ENCODE data around the gene INMT.
A peak's percentile ranks its signal among the peaks of the same experiment; 100 is the strongest.
"Not testable (repeated sequence)": the region's sequence is repeated elsewhere in the genome, so short reads cannot be mapped to it uniquely, and the experiment has no call there.

INMT gene

DNA sequence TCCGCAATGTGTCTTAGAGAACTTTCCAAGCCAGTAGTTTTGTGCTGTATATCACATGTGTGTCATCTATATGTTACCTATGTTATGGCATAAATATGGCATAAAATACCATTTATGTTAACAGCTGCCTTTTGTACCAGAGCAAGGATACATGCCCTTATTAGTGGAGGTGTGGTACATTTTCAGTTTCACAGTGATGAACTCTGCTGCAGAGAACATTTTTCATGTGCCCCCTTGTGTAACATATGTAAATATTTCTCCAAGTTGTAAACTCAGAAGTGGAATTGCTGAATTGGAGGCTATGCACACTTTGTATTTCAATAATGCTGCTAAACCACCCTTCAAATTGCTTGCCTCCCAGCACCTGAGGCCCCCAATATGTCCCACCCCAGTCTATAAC lies 37.8 kb upstream of the INMT start:
- TF ChIP-seq, protein P1, sequence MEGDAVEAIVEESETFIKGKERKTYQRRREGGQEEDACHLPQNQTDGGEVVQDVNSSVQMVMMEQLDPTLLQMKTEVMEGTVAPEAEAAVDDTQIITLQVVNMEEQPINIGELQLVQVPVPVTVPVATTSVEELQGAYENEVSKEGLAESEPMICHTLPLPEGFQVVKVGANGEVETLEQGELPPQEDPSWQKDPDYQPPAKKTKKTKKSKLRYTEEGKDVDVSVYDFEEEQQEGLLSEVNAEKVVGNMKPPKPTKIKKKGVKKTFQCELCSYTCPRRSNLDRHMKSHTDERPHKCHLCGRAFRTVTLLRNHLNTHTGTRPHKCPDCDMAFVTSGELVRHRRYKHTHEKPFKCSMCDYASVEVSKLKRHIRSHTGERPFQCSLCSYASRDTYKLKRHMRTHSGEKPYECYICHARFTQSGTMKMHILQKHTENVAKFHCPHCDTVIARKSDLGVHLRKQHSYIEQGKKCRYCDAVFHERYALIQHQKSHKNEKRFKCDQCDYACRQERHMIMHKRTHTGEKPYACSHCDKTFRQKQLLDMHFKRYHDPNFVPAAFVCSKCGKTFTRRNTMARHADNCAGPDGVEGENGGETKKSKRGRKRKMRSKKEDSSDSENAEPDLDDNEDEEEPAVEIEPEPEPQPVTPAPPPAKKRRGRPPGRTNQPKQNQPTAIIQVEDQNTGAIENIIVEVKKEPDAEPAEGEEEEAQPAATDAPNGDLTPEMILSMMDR (conservative IDR thresholded peaks at IDR 0.05; ENCODE audit: control insufficient read depth, insufficient read depth, low read depth, low read length): no peak
- no peak overlapping the region for H3K4me3 ChIP-seq (ENCODE audit: control insufficient read depth, low read depth, low read length)
- DNase-seq (ENCODE audit: low read depth): no peak

DNA sequence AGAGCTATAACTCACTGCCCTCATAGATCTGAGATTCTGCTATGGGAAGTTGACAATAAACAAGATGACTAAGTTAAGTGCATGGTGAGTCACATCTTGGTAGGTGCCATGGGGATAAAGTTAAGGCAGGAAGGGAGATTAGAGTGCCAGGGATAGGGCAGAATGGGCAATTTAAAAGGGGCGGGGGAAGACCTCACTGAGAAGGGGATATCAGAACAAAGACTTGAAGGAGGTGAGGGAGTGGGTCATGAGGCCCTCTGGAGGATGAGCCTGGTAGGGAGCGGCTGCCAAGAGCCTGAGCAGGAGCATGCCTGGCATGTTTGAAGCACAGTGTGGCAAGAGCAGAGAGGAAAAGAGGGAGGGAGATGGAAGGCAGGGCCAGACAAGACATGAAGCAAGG lies 34.8 kb upstream of the INMT start:
- peak; percentile 43 for DNase-seq (ENCODE audit: low read depth)
- TF ChIP-seq, protein P1 (conservative IDR thresholded peaks at IDR 0.05; ENCODE audit: control insufficient read depth, insufficient read depth, low read depth, low read length): no peak
- no peak overlapping the region for H3K4me3 ChIP-seq (ENCODE audit: control insufficient read depth, low read depth, low read length)

GRCh38 chr7:30719434-30719833 lies 32.5 kb upstream of the INMT start:
- not testable (repeated sequence) for DNase-seq (ENCODE audit: low read depth); H3K4me3 ChIP-seq (ENCODE audit: control insufficient read depth, low read depth, low read length)

GRCh38 chr7:30721211-30721610 lies 30.7 kb upstream of the INMT start:
- no peak overlapping the region for H3K4me3 ChIP-seq (ENCODE audit: control insufficient read depth, low read depth, low read length)
- DNase-seq (ENCODE audit: low read depth): no peak
- TF ChIP-seq, protein P1 (conservative IDR thresholded peaks at IDR 0.05; ENCODE audit: control insufficient read depth, insufficient read depth, low read depth, low read length): no peak

DNA sequence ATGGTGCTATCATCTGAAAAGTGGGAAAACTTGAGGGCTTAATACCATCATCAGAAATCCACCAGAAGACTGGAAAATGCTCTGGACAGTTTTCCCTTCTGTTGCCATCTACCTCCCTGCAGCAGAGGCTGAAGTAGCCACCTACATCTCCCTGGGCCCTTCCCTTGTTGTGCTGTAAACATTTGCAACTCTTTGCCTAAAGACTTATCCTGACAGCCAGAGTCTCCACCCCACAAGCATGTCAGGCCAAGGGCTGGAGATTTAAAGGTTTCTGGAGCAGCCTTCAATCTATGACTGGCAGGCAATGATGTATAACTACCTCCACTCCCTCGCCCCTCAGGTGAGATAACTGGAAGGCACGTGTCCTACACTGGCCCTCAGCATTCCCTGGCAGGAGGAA lies 29.7 kb upstream of the INMT start:
- TF ChIP-seq, protein P1 (conservative IDR thresholded peaks at IDR 0.05; ENCODE audit: control insufficient read depth, insufficient read depth, low read depth, low read length): no peak
- H3K4me3 ChIP-seq (ENCODE audit: control insufficient read depth, low read depth, low read length): no peak overlapping the region
- no peak for DNase-seq (ENCODE audit: low read depth)

- no peak overlapping the region for H3K4me3 ChIP-seq (ENCODE audit: control insufficient read depth, low read depth, low read length)
- TF ChIP-seq, protein P1 (conservative IDR thresholded peaks at IDR 0.05; ENCODE audit: control insufficient read depth, insufficient read depth, low read depth, low read length): no peak
These were observed 29.3 kb upstream of the INMT start for GRCh38 chr7:30722671-30723070.

GRCh38 chr7:30723776-30724175 lies 28.2 kb upstream of the INMT start:
- no peak for DNase-seq (ENCODE audit: low read depth)
- no peak overlapping the region for H3K4me3 ChIP-seq (ENCODE audit: control insufficient read depth, low read depth, low read length)
- TF ChIP-seq, protein P1 (conservative IDR thresholded peaks at IDR 0.05; ENCODE audit: control insufficient read depth, insufficient read depth, low read depth, low read length): no peak

More at GRCh38 chr7:30722671-30723070, 29.3 kb upstream of the INMT start:
- no peak for DNase-seq (ENCODE audit: low read depth)

Measured in fibroblast of mammary gland (primary cell).